ENCODE data around the gene PRPF8.

GRCh38 chr17:1623057-1623630 lies 61.5 kb downstream of the PRPF8 start:
- TF ChIP-seq CTCF (IDR thresholded peaks at IDR 0.05; ENCODE audit: insufficient read depth, low read depth, low read length) (no peak), EZH2 (IDR thresholded peaks at IDR 0.05; ENCODE audit: insufficient read depth, low read length) (no peak)

All from astrocyte (in vitro differentiated cells and primary cell).